PFSK-1 (cell line): ENCODE data around the gene FGF14.

Experiments
- POLR2AphosphoS5 ChIP-seq: IDR thresholded peaks from 2 replicates; pipeline ENCODE4 v1.6.1; 2012; ENCODE audit warnings: low read depth, mild to moderate bottlenecking, control low read depth, low read length, moderate library complexity
- SIN3A ChIP-seq: IDR thresholded peaks from 2 replicates; pipeline ENCODE4 v1.6.1; 2012; ENCODE audit warnings: mild to moderate bottlenecking, low read length, moderate library complexity, borderline replicate concordance; ENCODE audit not compliant: insufficient read depth
- TAF1 ChIP-seq: IDR thresholded peaks from 2 replicates; pipeline ENCODE4 v1.6.1; 2012; ENCODE audit warnings: low read length, control low read depth, borderline replicate concordance; ENCODE audit not compliant: insufficient read depth
- TF ChIP-seq, protein P1 (sequence below), 2 experiments: IDR thresholded peaks; 2 replicates each; pipeline versions ENCODE4 v1.6.1 to v1.8.0; 2011 to 2012; ENCODE audit warnings: low read depth in 2 of 2, low read length in 2 of 2, control low read depth in 1 of 2, inconsistent platforms in 1 of 2, mild to moderate bottlenecking in 1 of 2, moderate library complexity in 1 of 2; ENCODE audit not compliant: insufficient read depth in 1 of 2

- no peak for TF ChIP-seq TAF1
- no peak for TF ChIP-seq POLR2AphosphoS5
- TF ChIP-seq, protein P1, sequence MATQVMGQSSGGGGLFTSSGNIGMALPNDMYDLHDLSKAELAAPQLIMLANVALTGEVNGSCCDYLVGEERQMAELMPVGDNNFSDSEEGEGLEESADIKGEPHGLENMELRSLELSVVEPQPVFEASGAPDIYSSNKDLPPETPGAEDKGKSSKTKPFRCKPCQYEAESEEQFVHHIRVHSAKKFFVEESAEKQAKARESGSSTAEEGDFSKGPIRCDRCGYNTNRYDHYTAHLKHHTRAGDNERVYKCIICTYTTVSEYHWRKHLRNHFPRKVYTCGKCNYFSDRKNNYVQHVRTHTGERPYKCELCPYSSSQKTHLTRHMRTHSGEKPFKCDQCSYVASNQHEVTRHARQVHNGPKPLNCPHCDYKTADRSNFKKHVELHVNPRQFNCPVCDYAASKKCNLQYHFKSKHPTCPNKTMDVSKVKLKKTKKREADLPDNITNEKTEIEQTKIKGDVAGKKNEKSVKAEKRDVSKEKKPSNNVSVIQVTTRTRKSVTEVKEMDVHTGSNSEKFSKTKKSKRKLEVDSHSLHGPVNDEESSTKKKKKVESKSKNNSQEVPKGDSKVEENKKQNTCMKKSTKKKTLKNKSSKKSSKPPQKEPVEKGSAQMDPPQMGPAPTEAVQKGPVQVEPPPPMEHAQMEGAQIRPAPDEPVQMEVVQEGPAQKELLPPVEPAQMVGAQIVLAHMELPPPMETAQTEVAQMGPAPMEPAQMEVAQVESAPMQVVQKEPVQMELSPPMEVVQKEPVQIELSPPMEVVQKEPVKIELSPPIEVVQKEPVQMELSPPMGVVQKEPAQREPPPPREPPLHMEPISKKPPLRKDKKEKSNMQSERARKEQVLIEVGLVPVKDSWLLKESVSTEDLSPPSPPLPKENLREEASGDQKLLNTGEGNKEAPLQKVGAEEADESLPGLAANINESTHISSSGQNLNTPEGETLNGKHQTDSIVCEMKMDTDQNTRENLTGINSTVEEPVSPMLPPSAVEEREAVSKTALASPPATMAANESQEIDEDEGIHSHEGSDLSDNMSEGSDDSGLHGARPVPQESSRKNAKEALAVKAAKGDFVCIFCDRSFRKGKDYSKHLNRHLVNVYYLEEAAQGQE (IDR thresholded peaks at IDR 0.05; ENCODE audit: insufficient read depth in 1 of 2, low read depth in 2 of 2, low read length in 2 of 2), result no peak
- TF ChIP-seq SIN3A, result no peak
Measured at GRCh38 chr13:101755228-101755887, 646.5 kb downstream of the FGF14 start.
